CD4-positive, alpha-beta memory T cell (primary cell): ENCODE data around the gene TTC7B. TPM values are rescaled to one million over a fixed set of nuclear protein-coding genes. Genes with fewer than 3 reads are reported as not detected.
"Not testable (repeated sequence)": the region's sequence is repeated elsewhere in the genome, so short reads cannot be mapped to it uniquely, and the experiment has no call there.

Experiments used
- CTCF ChIA-PET: fragments of 350-600 bp; sonication (Branson Sonifier 250); formaldehyde crosslinking; loops from one replicate; lab custom pipeline; 2021; ENCODE audit warnings: inconsistent platforms; ENCODE audit not compliant: partially characterized antibody; lab: Charles Lee
- POLR2A ChIA-PET: fragments of 350-600 bp; sonication (Branson Sonifier 250); formaldehyde crosslinking; loops from one replicate; lab custom pipeline; 2021; ENCODE audit not compliant: partially characterized antibody; lab: Charles Lee
- DNase-seq, 5 donors: peaks; one replicate each; pipeline versions ENCODE4 v3.0.0 to v3.0.0-alpha.2; 2020 to 2022; ENCODE audit warnings: mixed read lengths in 1 of 5
- H3K27ac ChIP-seq: one replicate; pipeline ENCODE4 v1.7.0; 2013; ENCODE audit warnings: low read depth, low read length
- H3K27me3 ChIP-seq: 2 replicates; pipeline ENCODE4 v1.7.0; 2013; ENCODE audit warnings: mild to moderate bottlenecking, low read length, moderate library complexity; ENCODE audit not compliant: insufficient read depth
- H3K36me3 ChIP-seq: 2 replicates; pipeline ENCODE4 v1.7.0; 2013; ENCODE audit warnings: mild to moderate bottlenecking, low read length, moderate library complexity; ENCODE audit not compliant: insufficient read depth
- H3K4me1 ChIP-seq: 2 replicates; pipeline ENCODE4 v1.7.0; 2013; ENCODE audit warnings: mild to moderate bottlenecking, low read length, moderate library complexity; ENCODE audit not compliant: insufficient read depth
- H3K4me3 ChIP-seq, 2 donors: one replicate each; pipeline ENCODE4 v1.7.0; 2013; ENCODE audit warnings: low read length in 2 of 2, mild to moderate bottlenecking in 1 of 2
- H3K9me3 ChIP-seq, 2 donors: one replicate each; pipeline ENCODE4 v1.7.0; 2013; ENCODE audit warnings: low read length in 2 of 2, control low read depth in 1 of 2; ENCODE audit not compliant: control insufficient read depth in 1 of 2
- H3K27ac Mint-ChIP-seq, 7 donors: one replicate each; pipeline ENCODE4 v1.8.0; 2020 to 2021; ENCODE audit warnings: mixed read lengths in 7 of 7, mild to moderate bottlenecking in 6 of 7, inconsistent platforms in 3 of 7, moderate library complexity in 3 of 7
- H3K27me3 Mint-ChIP-seq, 2 donors: one replicate each; pipeline ENCODE4 v1.8.0; 2020 to 2021; ENCODE audit warnings: mixed read lengths in 2 of 2
- H3K36me3 Mint-ChIP-seq, 2 donors: one replicate each; pipeline ENCODE4 v1.8.0; 2020 to 2021; ENCODE audit warnings: mixed read lengths in 2 of 2, inconsistent platforms in 1 of 2, mild to moderate bottlenecking in 1 of 2
- H3K4me1 Mint-ChIP-seq, 4 donors: one replicate each; pipeline ENCODE4 v1.8.0; 2020 to 2021; ENCODE audit warnings: mixed read lengths in 4 of 4, mild to moderate bottlenecking in 1 of 4
- H3K4me3 Mint-ChIP-seq, 8 donors: one replicate each; pipeline ENCODE4 v1.8.0; 2020 to 2021; ENCODE audit warnings: mixed read lengths in 8 of 8, mild to moderate bottlenecking in 7 of 8, moderate library complexity in 6 of 8, inconsistent platforms in 3 of 8
- H3K9me3 Mint-ChIP-seq, 8 donors: one replicate each; pipeline ENCODE4 v1.8.0; 2020 to 2021; ENCODE audit warnings: mixed read lengths in 8 of 8, mild to moderate bottlenecking in 5 of 8, inconsistent platforms in 3 of 8, moderate library complexity in 1 of 8
- intact Hi-C: fragments of 100-400 bp; cut with micrococcal nuclease; formaldehyde crosslinking; loops from one replicate; pipeline ENCODE4 v1.15.1; 2023
- polyA plus RNA-seq, 2 donors: library from polyadenylated mRNA; unstranded; fragments of 300-500 nt; fragmentation: Illumina TruSeq; gene quantifications; one replicate each; pipeline ENCODE4 v1.2.3, GENCODE V29; 2021
- total RNA-seq, 2 experiments: library from RNA; stranded (reverse); gene quantifications; one replicate each; pipeline ENCODE4 v1.2.3, GENCODE V29; 2021

Gene TTC7B, protein sequence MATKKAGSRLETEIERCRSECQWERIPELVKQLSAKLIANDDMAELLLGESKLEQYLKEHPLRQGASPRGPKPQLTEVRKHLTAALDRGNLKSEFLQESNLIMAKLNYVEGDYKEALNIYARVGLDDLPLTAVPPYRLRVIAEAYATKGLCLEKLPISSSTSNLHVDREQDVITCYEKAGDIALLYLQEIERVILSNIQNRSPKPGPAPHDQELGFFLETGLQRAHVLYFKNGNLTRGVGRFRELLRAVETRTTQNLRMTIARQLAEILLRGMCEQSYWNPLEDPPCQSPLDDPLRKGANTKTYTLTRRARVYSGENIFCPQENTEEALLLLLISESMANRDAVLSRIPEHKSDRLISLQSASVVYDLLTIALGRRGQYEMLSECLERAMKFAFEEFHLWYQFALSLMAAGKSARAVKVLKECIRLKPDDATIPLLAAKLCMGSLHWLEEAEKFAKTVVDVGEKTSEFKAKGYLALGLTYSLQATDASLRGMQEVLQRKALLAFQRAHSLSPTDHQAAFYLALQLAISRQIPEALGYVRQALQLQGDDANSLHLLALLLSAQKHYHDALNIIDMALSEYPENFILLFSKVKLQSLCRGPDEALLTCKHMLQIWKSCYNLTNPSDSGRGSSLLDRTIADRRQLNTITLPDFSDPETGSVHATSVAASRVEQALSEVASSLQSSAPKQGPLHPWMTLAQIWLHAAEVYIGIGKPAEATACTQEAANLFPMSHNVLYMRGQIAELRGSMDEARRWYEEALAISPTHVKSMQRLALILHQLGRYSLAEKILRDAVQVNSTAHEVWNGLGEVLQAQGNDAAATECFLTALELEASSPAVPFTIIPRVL
- total RNA-seq (1 to 10 TPM in 1 of 2 experiments, under 1 TPM in 1; 0.30 to 1.5 TPM), polyA plus RNA-seq (1 to 10 TPM in 1 of 2 donors, not detected in 1; 1.9 TPM)

DNA sequence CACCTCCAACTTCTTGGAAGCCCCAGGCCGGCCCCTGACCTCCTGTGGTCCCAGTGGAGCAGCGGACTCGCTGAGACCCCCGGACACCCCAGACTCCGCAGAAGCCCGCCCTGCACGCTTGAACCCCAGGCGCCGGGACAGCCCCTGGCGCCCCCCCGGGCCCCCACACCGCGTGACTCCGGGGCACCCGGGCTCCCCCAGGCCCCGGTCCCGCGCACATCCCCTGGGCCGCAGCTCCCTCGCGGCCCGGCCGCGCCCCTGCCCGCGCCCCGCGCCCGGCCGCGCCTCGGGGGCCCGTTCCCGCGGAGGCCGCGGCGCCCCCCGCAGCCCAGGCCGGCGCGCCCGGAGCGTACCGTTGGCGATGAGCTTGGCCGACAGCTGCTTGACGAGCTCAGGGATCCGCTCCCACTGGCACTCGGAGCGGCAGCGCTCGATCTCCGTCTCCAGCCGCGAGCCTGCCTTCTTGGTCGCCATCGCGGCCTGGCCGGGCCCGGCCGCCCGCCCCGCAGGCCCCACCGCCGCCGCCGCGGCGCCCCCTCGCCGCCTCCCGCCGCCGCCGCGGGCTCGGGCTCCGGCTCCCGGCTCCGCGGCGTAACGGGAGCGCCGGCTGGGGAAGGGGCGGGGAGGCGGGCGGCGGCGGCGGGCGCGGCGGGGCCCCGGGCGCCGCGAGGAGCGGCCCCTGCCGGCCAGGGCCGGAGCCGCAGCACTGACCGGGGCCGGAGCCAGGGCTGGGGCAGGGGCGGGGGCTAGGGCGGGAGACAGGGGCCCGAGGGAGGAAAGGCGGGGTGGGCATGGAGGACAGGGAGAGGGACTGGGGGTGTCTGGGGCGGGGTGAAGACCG is at the start of gene TTC7B:
Gene TTC7B (minus strand): TSS at position 609 of the 841 bp plus-strand sequence. CDS start 135 bp downstream, at position 474.
- Histone ChIP-seq H3K4me1 (peaks cover 12% of the 10 kb centered on the region), H3K27me3 (no peaks in the 10 kb centered on the region), H3K36me3 (no peaks in the 10 kb centered on the region), H3K9me3 (no peaks in the 10 kb centered on the region), H3K27ac (no peak within 1 kb of the TSS), H3K4me3 (no peak within 1 kb of the TSS)
- ChIA-PET POLR2A (no interaction called here), CTCF (interaction anchor here (1.0 to 2.1 kb wide), 4 partner anchors 9 to 56 kb away, joined by 3 to 5 read pairs (median 4); no protein-coding TSS in a partner anchor)
- Mint-ChIP-seq H3K27me3 (peaks cover 0 to 1% of the 10 kb centered on the region in 2 donors), H3K4me3 (peak within 1 kb of the TSS; percentile 75 to 88 (median 81)), H3K36me3 (no peaks in the 10 kb centered on the region), H3K4me1 (peaks cover 8 to 14% (median 11%) of the 10 kb centered on the region in 4 donors), H3K27ac (peak within 1 kb of the TSS in 6 of 7 donors; percentile 47 to 85 (median 67)), H3K9me3 (peaks cover 0 to 2% (median 0%) of the 10 kb centered on the region in 8 donors)
- intact Hi-C loops, result no loop called here
- DNase-seq, result peak in 3 of 5 donors; percentile 12 to 34 (median 16)

DNA sequence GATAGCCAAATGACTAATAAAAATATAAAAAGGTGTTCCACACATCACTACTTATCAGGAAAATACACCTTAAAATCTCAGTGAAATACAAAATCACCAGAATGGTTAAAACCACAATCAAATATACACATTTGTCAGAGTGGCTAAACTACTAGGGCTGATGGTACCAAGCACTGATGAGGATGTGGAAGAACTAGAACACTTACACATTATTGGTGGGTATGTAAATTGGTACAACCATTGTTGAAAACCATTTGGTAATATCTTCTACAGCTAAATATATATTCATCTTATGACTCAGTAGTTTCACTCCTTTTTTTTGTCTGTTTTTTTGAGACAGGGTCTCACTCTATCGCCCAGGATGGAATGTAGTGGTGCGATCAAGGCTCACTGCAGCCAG is 48.5 kb upstream of the TTC7B start:
- H3K4me3 ChIP-seq, result no peak overlapping the region
- intact Hi-C loops, result no loop called here
- no peaks in the 10 kb centered on the region for H3K36me3 ChIP-seq
- H3K4me3 Mint-ChIP-seq, result no peak overlapping the region
- H3K9me3 ChIP-seq, result no peaks in the 10 kb centered on the region
- ChIA-PET POLR2A (no interaction called here), CTCF (no interaction called here)
- no peaks in the 10 kb centered on the region for H3K4me1 Mint-ChIP-seq
- no peaks in the 10 kb centered on the region for H3K27me3 ChIP-seq
- no peaks in the 10 kb centered on the region for H3K4me1 ChIP-seq
- no peak overlapping the region for H3K27ac Mint-ChIP-seq
- H3K36me3 Mint-ChIP-seq, result peaks cover 12 to 25% of the 10 kb centered on the region in 2 donors
- no peak for DNase-seq
- H3K9me3 Mint-ChIP-seq, result no peaks in the 10 kb centered on the region
- no peak overlapping the region for H3K27ac ChIP-seq
- no peaks in the 10 kb centered on the region for H3K27me3 Mint-ChIP-seq

DNA sequence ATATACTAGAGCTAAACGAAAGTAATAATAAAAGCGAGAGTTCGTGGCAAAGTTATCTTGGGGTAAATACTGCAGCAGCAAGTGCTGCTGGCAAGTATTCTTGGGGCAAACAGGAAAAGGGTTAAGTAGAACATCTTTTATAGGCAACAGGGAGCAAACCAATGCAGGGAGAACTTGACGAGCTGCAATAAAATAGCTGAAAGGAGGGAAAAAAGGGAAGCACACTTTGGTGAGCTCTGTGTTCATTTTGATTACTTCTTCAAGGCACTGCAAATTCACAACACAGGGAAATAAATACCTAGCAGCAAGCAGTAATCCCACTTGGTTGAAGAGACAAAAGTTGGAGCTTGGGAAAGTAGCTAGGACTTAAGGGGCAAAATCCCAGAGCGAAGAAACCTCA is 42.3 kb upstream of the TTC7B start:
- H3K9me3 Mint-ChIP-seq, result no peaks in the 10 kb centered on the region
- H3K27me3 Mint-ChIP-seq, result no peaks in the 10 kb centered on the region
- no peak for DNase-seq
- no peaks in the 10 kb centered on the region for H3K4me1 Mint-ChIP-seq
- no peaks in the 10 kb centered on the region for H3K9me3 ChIP-seq
- intact Hi-C loops, result no loop called here
- peak overlapping the region in 1 of 7 donors; percentile 13 for H3K27ac Mint-ChIP-seq
- H3K27ac ChIP-seq, result no peak overlapping the region
- CTCF ChIA-PET, result no interaction called here
- H3K4me1 ChIP-seq, result no peaks in the 10 kb centered on the region
- H3K36me3 ChIP-seq, result no peaks in the 10 kb centered on the region
- H3K4me3 Mint-ChIP-seq, result no peak overlapping the region
- H3K4me3 ChIP-seq, result no peak overlapping the region
- peaks cover 6 to 20% of the 10 kb centered on the region in 2 donors for H3K36me3 Mint-ChIP-seq
- POLR2A ChIA-PET, result no interaction called here
- H3K27me3 ChIP-seq, result no peaks in the 10 kb centered on the region

DNA sequence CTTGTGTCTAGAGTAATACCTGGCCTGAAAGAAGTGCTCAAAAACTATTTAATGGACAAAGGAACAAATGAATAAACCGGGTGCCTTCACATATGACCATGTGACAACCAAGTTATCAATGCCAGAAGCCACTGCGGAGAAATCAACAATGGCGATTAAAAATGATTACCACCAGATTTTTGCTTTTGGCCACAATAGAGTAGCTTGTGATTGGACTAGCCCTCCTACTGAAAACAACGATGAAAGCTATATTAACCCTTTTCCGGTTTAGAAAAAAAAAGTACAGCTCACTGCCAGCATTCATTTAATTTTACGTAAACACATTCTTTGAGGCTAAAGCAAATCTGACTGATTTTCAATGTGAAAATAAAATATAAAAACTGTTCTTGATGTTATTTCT is 41.6 kb upstream of the TTC7B start:
- Histone ChIP-seq H3K9me3 (no peaks in the 10 kb centered on the region), H3K4me3 (no peak overlapping the region), H3K36me3 (no peaks in the 10 kb centered on the region), H3K27ac (no peak overlapping the region), H3K27me3 (no peaks in the 10 kb centered on the region), H3K4me1 (no peaks in the 10 kb centered on the region)
- Mint-ChIP-seq H3K4me3 (no peak overlapping the region), H3K9me3 (no peaks in the 10 kb centered on the region), H3K36me3 (peaks cover 7 to 20% of the 10 kb centered on the region in 2 donors), H3K4me1 (no peaks in the 10 kb centered on the region), H3K27ac (no peak overlapping the region), H3K27me3 (no peaks in the 10 kb centered on the region)
- DNase-seq, result no peak
- intact Hi-C loops, result no loop called here
- POLR2A ChIA-PET, result no interaction called here
- CTCF ChIA-PET, result no interaction called here

DNA sequence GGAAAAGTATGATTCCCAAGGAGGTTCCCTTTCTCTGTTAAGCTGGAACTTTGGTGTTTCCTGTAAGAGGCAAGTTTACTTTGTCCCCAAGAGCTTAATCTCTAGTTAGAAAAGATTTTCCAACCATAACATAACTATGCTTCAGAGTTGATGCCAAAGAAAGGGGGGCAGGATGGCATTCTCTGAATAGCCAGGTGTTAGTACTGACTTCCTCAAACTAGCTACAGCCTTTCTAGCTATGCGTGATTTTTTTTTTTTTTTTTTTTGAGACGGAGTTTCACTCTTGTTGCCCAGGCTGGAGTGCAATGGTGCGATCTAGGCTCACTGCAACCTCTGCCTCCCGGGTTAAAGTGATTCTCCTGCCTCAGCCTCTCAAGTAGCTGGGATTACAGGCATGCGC is 39.9 kb upstream of the TTC7B start:
- POLR2A ChIA-PET, H3K27me3 ChIP-seq, intact Hi-C loops, H3K4me3 ChIP-seq, H3K4me1 Mint-ChIP-seq, H3K9me3 ChIP-seq, CTCF ChIA-PET, H3K4me1 ChIP-seq, H3K4me3 Mint-ChIP-seq, H3K9me3 Mint-ChIP-seq, H3K27me3 Mint-ChIP-seq, H3K36me3 ChIP-seq, H3K27ac Mint-ChIP-seq, DNase-seq, H3K27ac ChIP-seq: not testable (repeated sequence)
- H3K36me3 Mint-ChIP-seq, result peaks cover 6 to 16% of the 10 kb centered on the region in 2 donors

DNA sequence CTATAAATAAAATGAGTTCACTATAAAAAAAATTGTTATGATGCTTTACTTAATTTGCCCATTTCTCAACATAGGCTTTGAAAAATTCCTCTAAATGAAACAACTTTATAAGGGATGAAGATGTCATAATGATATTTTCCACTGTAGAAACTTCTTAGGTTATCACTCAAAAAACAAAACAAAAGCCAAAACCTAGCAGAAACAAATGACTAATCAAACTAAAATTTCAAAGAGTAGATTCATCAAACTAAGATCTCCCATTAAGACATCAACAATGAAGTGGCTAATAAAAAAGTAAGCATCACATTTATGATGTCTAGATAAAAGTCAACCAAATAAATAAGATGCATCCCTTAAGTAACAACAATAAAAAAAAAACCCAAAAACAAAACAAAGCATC is 36.9 kb upstream of the TTC7B start:
- no peak overlapping the region for H3K27ac ChIP-seq
- H3K27me3 Mint-ChIP-seq, result no peaks in the 10 kb centered on the region
- H3K4me3 Mint-ChIP-seq, result no peak overlapping the region
- intact Hi-C loops, result no loop called here
- H3K27ac Mint-ChIP-seq, result no peak overlapping the region
- peaks cover 6 to 10% of the 10 kb centered on the region in 2 donors for H3K36me3 Mint-ChIP-seq
- H3K9me3 ChIP-seq, result no peaks in the 10 kb centered on the region
- H3K4me1 Mint-ChIP-seq, result peaks cover 0 to 1% (median 0%) of the 10 kb centered on the region in 4 donors
- no peak overlapping the region for H3K4me3 ChIP-seq
- no peaks in the 10 kb centered on the region for H3K9me3 Mint-ChIP-seq
- H3K4me1 ChIP-seq, result no peaks in the 10 kb centered on the region
- no peaks in the 10 kb centered on the region for H3K27me3 ChIP-seq
- no peak for DNase-seq
- CTCF ChIA-PET, result interaction anchor here (0.7 kb wide), 1 partner anchor 318 kb away, joined by 3 read pairs; no protein-coding TSS in a partner anchor
- POLR2A ChIA-PET, result no interaction called here
- no peaks in the 10 kb centered on the region for H3K36me3 ChIP-seq
